22Rv1 (cell line): Measurements from ENCODE around the gene ARTN.

Experiments
- CTCF ChIP-seq: fragments of 450-650 bp; IDR thresholded peaks from 2 replicates; pipeline ENCODE4 v1.5.1; 2017; ENCODE audit warnings: mild to moderate bottlenecking
- ZFX ChIP-seq: fragments of 450-650 bp; IDR thresholded peaks from 2 replicates; pipeline ENCODE4 v1.6.1; 2017; ENCODE audit warnings: antibody characterized with exemption, borderline replicate concordance

GRCh38 chr1:43885279-43885801, 48.3 kb upstream of the ARTN start:
- TF ChIP-seq CTCF (no peak), ZFX (no peak)
